ENCODE measurements around the gene TOR3A.

TOR3A gene

GRCh38 chr1:179108644-179109043 lies 26.8 kb downstream of the TOR3A start:
- H3K36me3 ChIP-seq (replicated peaks; ENCODE audit: low read depth, low read length): peaks cover 33% of the 10 kb centered on the region

GRCh38 chr1:179115181-179115580 lies 33.3 kb downstream of the TOR3A start:
- no peak overlapping the region for H3K4me2 ChIP-seq (ENCODE audit: low read length)
- H3K4me1 ChIP-seq (ENCODE audit: low read length): no peaks in the 10 kb centered on the region
- no peak overlapping the region for H3K9ac ChIP-seq (ENCODE audit: low read length)
- H3K36me3 ChIP-seq (replicated peaks; ENCODE audit: low read depth, low read length): peaks cover 28% of the 10 kb centered on the region
- no peaks in the 10 kb centered on the region for H3K27me3 ChIP-seq (ENCODE audit: low read depth, low read length)
- no peaks in the 10 kb centered on the region for H3K79me2 ChIP-seq (ENCODE audit: low read length)
- no peaks in the 10 kb centered on the region for H4K20me1 ChIP-seq (ENCODE audit: insufficient read depth, low read length)
- H3K27ac ChIP-seq (ENCODE audit: low read length): no peak overlapping the region
- no peak overlapping the region for H3K4me3 ChIP-seq (ENCODE audit: low read length)
- no peak for TF ChIP-seq CTCF (IDR thresholded peaks at IDR 0.05; ENCODE audit: low read depth, low read length)
- TF ChIP-seq EZH2phosphoT487 (IDR thresholded peaks at IDR 0.05; ENCODE audit: low read depth): no peak
- no peak overlapping the region for H2AFZ ChIP-seq (ENCODE audit: low read depth, low read length)
- H3K9me3 ChIP-seq (ENCODE audit: insufficient read depth, low read length): no peaks in the 10 kb centered on the region

More at GRCh38 chr1:179108644-179109043, 26.8 kb downstream of the TOR3A start:
- Histone ChIP-seq H3K4me3 (ENCODE audit: low read length) (no peak overlapping the region), H3K4me1 (ENCODE audit: low read length) (0 out of 2 replicates have a peak, but pooled peaks cover 3% of the 10 kb centered on the region), H3K27me3 (ENCODE audit: low read depth, low read length) (no peaks in the 10 kb centered on the region), H3K79me2 (ENCODE audit: low read length) (no peaks in the 10 kb centered on the region), H3K9ac (ENCODE audit: low read length) (no peak overlapping the region), H4K20me1 (ENCODE audit: insufficient read depth, low read length) (no peaks in the 10 kb centered on the region), H3K27ac (ENCODE audit: low read length) (no peak overlapping the region), H3K4me2 (ENCODE audit: low read length) (no peak overlapping the region), H3K9me3 (ENCODE audit: insufficient read depth, low read length) (no peaks in the 10 kb centered on the region), H2AFZ (ENCODE audit: low read depth, low read length) (no peak overlapping the region)
- no peak for TF ChIP-seq CTCF (IDR thresholded peaks at IDR 0.05; ENCODE audit: low read depth, low read length)
- TF ChIP-seq EZH2phosphoT487 (IDR thresholded peaks at IDR 0.05; ENCODE audit: low read depth): no peak

- no peak for TF ChIP-seq EZH2phosphoT487 (IDR thresholded peaks at IDR 0.05; ENCODE audit: low read depth)
- no peak for TF ChIP-seq CTCF (IDR thresholded peaks at IDR 0.05; ENCODE audit: low read depth, low read length)
- no peak overlapping the region for H3K9ac ChIP-seq (ENCODE audit: low read length)
- H3K4me1 ChIP-seq (ENCODE audit: low read length): no peaks in the 10 kb centered on the region
- H2AFZ ChIP-seq (ENCODE audit: low read depth, low read length): no peak overlapping the region
- no peaks in the 10 kb centered on the region for H4K20me1 ChIP-seq (ENCODE audit: insufficient read depth, low read length)
- no peak overlapping the region for H3K4me2 ChIP-seq (ENCODE audit: low read length)
- H3K4me3 ChIP-seq (ENCODE audit: low read length): no peak overlapping the region
- H3K79me2 ChIP-seq (ENCODE audit: low read length): no peaks in the 10 kb centered on the region
- no peaks in the 10 kb centered on the region for H3K27me3 ChIP-seq (ENCODE audit: low read depth, low read length)
- no peaks in the 10 kb centered on the region for H3K9me3 ChIP-seq (ENCODE audit: insufficient read depth, low read length)
- peaks cover 17% of the 10 kb centered on the region for H3K36me3 ChIP-seq (replicated peaks; ENCODE audit: low read depth, low read length)
- H3K27ac ChIP-seq (ENCODE audit: low read length): no peak overlapping the region
These were observed 37.6 kb downstream of the TOR3A start for GRCh38 chr1:179119513-179119912.

- no peak overlapping the region for H3K27ac ChIP-seq (ENCODE audit: low read length)
These were observed 38.9 kb downstream of the TOR3A start for GRCh38 chr1:179120736-179121135.

More at GRCh38 chr1:179120736-179121135, 38.9 kb downstream of the TOR3A start:
- Histone ChIP-seq H3K4me2 (ENCODE audit: low read length) (no peak overlapping the region), H3K79me2 (ENCODE audit: low read length) (no peaks in the 10 kb centered on the region), H3K9ac (ENCODE audit: low read length) (no peak overlapping the region), H3K9me3 (ENCODE audit: insufficient read depth, low read length) (no peaks in the 10 kb centered on the region), H3K4me3 (ENCODE audit: low read length) (no peak overlapping the region), H3K27me3 (ENCODE audit: low read depth, low read length) (no peaks in the 10 kb centered on the region), H4K20me1 (ENCODE audit: insufficient read depth, low read length) (no peaks in the 10 kb centered on the region), H3K4me1 (ENCODE audit: low read length) (no peaks in the 10 kb centered on the region), H3K36me3 (replicated peaks; ENCODE audit: low read depth, low read length) (peaks cover 19% of the 10 kb centered on the region), H2AFZ (ENCODE audit: low read depth, low read length) (no peak overlapping the region)
- no peak for TF ChIP-seq CTCF (IDR thresholded peaks at IDR 0.05; ENCODE audit: low read depth, low read length)

Data from OCI-LY3 (cell line).